HEK293T (cell line): ENCODE results near the gene SLC22A16.

Source experiments
- BHLHE40 ChIP-seq: fragments of 450-650 bp; IDR thresholded peaks from 2 replicates; pipeline ENCODE4 v1.6.1; 2016; ENCODE audit warnings: mild to moderate bottlenecking, moderate library complexity, borderline replicate concordance
- CTBP1 ChIP-seq: fragments of 450-650 bp; IDR thresholded peaks from 2 replicates; pipeline ENCODE4 v1.6.1; 2016; ENCODE audit warnings: borderline replicate concordance
- FOXA1 ChIP-seq: fragments of 450-650 bp; IDR thresholded peaks from 2 replicates; pipeline ENCODE4 v1.6.1; 2016; ENCODE audit warnings: mild to moderate bottlenecking
- FOXK2 ChIP-seq: fragments of 450-650 bp; IDR thresholded peaks from 2 replicates; pipeline ENCODE4 v1.6.1; 2016; ENCODE audit warnings: mild to moderate bottlenecking
- FOXM1 ChIP-seq: fragments of 450-650 bp; IDR thresholded peaks from 2 replicates; pipeline ENCODE4 v1.6.1; 2017; ENCODE audit warnings: mild to moderate bottlenecking, borderline replicate concordance
- HDGF ChIP-seq: fragments of 450-650 bp; IDR thresholded peaks from 2 replicates; pipeline ENCODE4 v1.6.1; 2017; ENCODE audit warnings: antibody characterized with exemption, borderline replicate concordance
- L3MBTL2 ChIP-seq: fragments of 450-650 bp; conservative IDR thresholded peaks from 2 replicates; pipeline ENCODE4 v1.6.1; 2016; ENCODE audit warnings: mild to moderate bottlenecking
- NFRKB ChIP-seq: fragments of 450-650 bp; IDR thresholded peaks from 2 replicates; pipeline ENCODE4 v1.6.1; 2016; ENCODE audit warnings: mild to moderate bottlenecking, moderate library complexity
- SP1 ChIP-seq: fragments of 450-650 bp; IDR thresholded peaks from 2 replicates; pipeline ENCODE4 v1.6.1; 2017
- SUZ12 ChIP-seq: fragments of 450-650 bp; IDR thresholded peaks from 2 replicates; pipeline ENCODE4 v1.6.1; 2016; ENCODE audit warnings: mild to moderate bottlenecking
- TARDBP ChIP-seq: fragments of 450-650 bp; IDR thresholded peaks from 2 replicates; pipeline ENCODE4 v1.6.1; 2016
- ZNF384 ChIP-seq: fragments of 450-650 bp; IDR thresholded peaks from 2 replicates; pipeline ENCODE4 v1.6.1; 2016

GRCh38 chr6:110525001-110525400, 48.6 kb upstream of the SLC22A16 start:
- TF ChIP-seq TARDBP (no peak), L3MBTL2 (no peak), SP1 (no peak), FOXK2 (no peak), SUZ12 (no peak), CTBP1 (no peak), FOXA1 (no peak), BHLHE40 (no peak), NFRKB (no peak), ZNF384 (no peak), FOXM1 (no peak), HDGF (no peak)
